Bone marrow (tissue), 2 donors: ENCODE data around the gene FHL2.

Source experiments
- DNase-seq, 2 donors: peaks; one replicate each; lab custom pipeline; 2025; lab: John Stamatoyannopoulos, UW

Gene FHL2

GRCh38 chr2:105397025-105397722, 1.7 kb downstream of the FHL2 start:
- no peak for DNase-seq

- DNase-seq = no peak
Observed at GRCh38 chr2:105396254-105397024, 2.4 kb downstream of the FHL2 start.

GRCh38 chr2:105395691-105396090, 3.2 kb downstream of the FHL2 start:
- DNase-seq = no peak

GRCh38 chr2:105394951-105395611, 3.8 kb downstream of the FHL2 start:
- DNase-seq = no peak

- DNase-seq = no peak
Observed at GRCh38 chr2:105393373-105394055, 5.3 kb downstream of the FHL2 start.

- DNase-seq = no peak
Observed at GRCh38 chr2:105391763-105392662, 6.8 kb downstream of the FHL2 start.

GRCh38 chr2:105391058-105391627, 7.7 kb downstream of the FHL2 start:
- no peak for DNase-seq

GRCh38 chr2:105390454-105390853, 8.4 kb downstream of the FHL2 start:
- DNase-seq = no peak

GRCh38 chr2:105388971-105389381, 9.9 kb downstream of the FHL2 start:
- no peak for DNase-seq

- DNase-seq = no peak
Observed at GRCh38 chr2:105387225-105387624, 11.6 kb downstream of the FHL2 start.

GRCh38 chr2:105385731-105386540, 12.9 kb downstream of the FHL2 start:
- no peak for DNase-seq

- DNase-seq = no peak
Observed at GRCh38 chr2:105384861-105385260, 14.0 kb downstream of the FHL2 start.

GRCh38 chr2:105384216-105384615, 14.6 kb downstream of the FHL2 start:
- no peak for DNase-seq

- no peak for DNase-seq
Observed at GRCh38 chr2:105383432-105384166, 15.3 kb downstream of the FHL2 start.

- no peak for DNase-seq
Observed at GRCh38 chr2:105382177-105382576, 16.7 kb downstream of the FHL2 start.

- DNase-seq = no peak
Observed at GRCh38 chr2:105381101-105381668, 17.7 kb downstream of the FHL2 start.

GRCh38 chr2:105380432-105381100, 18.3 kb downstream of the FHL2 start:
- no peak for DNase-seq

GRCh38 chr2:105379741-105380186, 19.1 kb downstream of the FHL2 start:
- DNase-seq = no peak
